ENCODE results near the gene SLC2A5. TPM values are rescaled to one million over a fixed set of nuclear protein-coding genes. Genes with fewer than 3 reads are reported as not detected.

SLC2A5 gene
- total and polyA plus RNA-seq, 4 donors = 0.16 to 2.8 (median 1.5) TPM

GRCh38 chr1:9086045-9086444 is 16.6 kb upstream of the SLC2A5 start:
- TF ChIP-seq CTCF (IDR thresholded peaks at IDR 0.05; ENCODE audit: control extremely low read depth, extremely low read depth) = no peak
- WGBS, 2 donors = 62 to 65% methylated on average over 5 of the region's 5 CpGs
- Histone ChIP-seq H3K27me3 (ENCODE audit: control insufficient read depth in 3 of 3, insufficient read depth in 3 of 3, low read length in 2 of 3) (no peaks in the 10 kb centered on the region), H3K36me3 (ENCODE audit: control insufficient read depth in 4 of 4, insufficient read depth in 4 of 4, low read length in 4 of 4) (no peaks in the 10 kb centered on the region), H3K9me3 (ENCODE audit: control insufficient read depth in 4 of 4, insufficient read depth in 3 of 4, low read length in 3 of 4) (no peaks in the 10 kb centered on the region), H3K4me1 (ENCODE audit: control insufficient read depth in 5 of 5, insufficient read depth in 5 of 5, low read length in 5 of 5) (peaks cover 0 to 72% (median 32%) of the 10 kb centered on the region in 5 donors), H3K9ac (ENCODE audit: insufficient read depth in 1 of 2, low read length in 2 of 2) (no peak overlapping the region), H3K4me3 (no peak overlapping the region), H3K27ac (ENCODE audit: low read depth in 1 of 2, low read length in 1 of 2) (no peak overlapping the region)
- ATAC-seq (ENCODE audit: insufficient read depth, low FRiP score) = no peak
- DNase-seq = peak in 2 of 3 donors; percentile 83 to 88

GRCh38 chr1:9085306-9085940 is 16.0 kb upstream of the SLC2A5 start:
- H3K36me3 ChIP-seq (ENCODE audit: control insufficient read depth in 4 of 4, insufficient read depth in 4 of 4, low read length in 4 of 4) = no peaks in the 10 kb centered on the region
- no peaks in the 10 kb centered on the region for H3K9me3 ChIP-seq (ENCODE audit: control insufficient read depth in 4 of 4, insufficient read depth in 3 of 4, low read length in 3 of 4)
- DNase-seq = no peak
- peaks cover 0 to 72% (median 32%) of the 10 kb centered on the region in 5 donors for H3K4me1 ChIP-seq (ENCODE audit: control insufficient read depth in 5 of 5, insufficient read depth in 5 of 5, low read length in 5 of 5)
- TF ChIP-seq CTCF (IDR thresholded peaks at IDR 0.05; ENCODE audit: control extremely low read depth, extremely low read depth) = no peak
- H3K4me3 ChIP-seq = no peak overlapping the region
- no peaks in the 10 kb centered on the region for H3K27me3 ChIP-seq (ENCODE audit: control insufficient read depth in 3 of 3, insufficient read depth in 3 of 3, low read length in 2 of 3)
- no peak for ATAC-seq (ENCODE audit: insufficient read depth, low FRiP score)
- no peak overlapping the region for H3K27ac ChIP-seq (ENCODE audit: low read depth in 1 of 2, low read length in 1 of 2)
- no peak overlapping the region for H3K9ac ChIP-seq (ENCODE audit: insufficient read depth in 1 of 2, low read length in 2 of 2)
- WGBS, 2 donors = 45 to 67% methylated on average over 7 of the region's 7 CpGs

GRCh38 chr1:9084906-9085305 is 15.5 kb upstream of the SLC2A5 start:
- H3K4me3 ChIP-seq = no peak overlapping the region
- H3K9me3 ChIP-seq (ENCODE audit: control insufficient read depth in 4 of 4, insufficient read depth in 3 of 4, low read length in 3 of 4) = no peaks in the 10 kb centered on the region
- H3K36me3 ChIP-seq (ENCODE audit: control insufficient read depth in 4 of 4, insufficient read depth in 4 of 4, low read length in 4 of 4) = no peaks in the 10 kb centered on the region
- H3K27me3 ChIP-seq (ENCODE audit: control insufficient read depth in 3 of 3, insufficient read depth in 3 of 3, low read length in 2 of 3) = no peaks in the 10 kb centered on the region
- no peak overlapping the region for H3K27ac ChIP-seq (ENCODE audit: low read depth in 1 of 2, low read length in 1 of 2)
- DNase-seq = no peak
- no peak for TF ChIP-seq CTCF (IDR thresholded peaks at IDR 0.05; ENCODE audit: control extremely low read depth, extremely low read depth)
- 30 to 57% methylated on average over 8 of the region's 8 CpGs for WGBS, 2 donors
- H3K4me1 ChIP-seq (ENCODE audit: control insufficient read depth in 5 of 5, insufficient read depth in 5 of 5, low read length in 5 of 5) = peaks cover 0 to 68% (median 30%) of the 10 kb centered on the region in 5 donors
- peak; percentile 7 for ATAC-seq (ENCODE audit: insufficient read depth, low FRiP score)
- no peak overlapping the region for H3K9ac ChIP-seq (ENCODE audit: insufficient read depth in 1 of 2, low read length in 2 of 2)

GRCh38 chr1:9081473-9081872 is 12.0 kb upstream of the SLC2A5 start:
- no peak for TF ChIP-seq CTCF (IDR thresholded peaks at IDR 0.05; ENCODE audit: control extremely low read depth, extremely low read depth)
- Histone ChIP-seq H3K9ac (ENCODE audit: insufficient read depth in 1 of 2, low read length in 2 of 2) (no peak overlapping the region), H3K36me3 (ENCODE audit: control insufficient read depth in 4 of 4, insufficient read depth in 4 of 4, low read length in 4 of 4) (no peaks in the 10 kb centered on the region), H3K27ac (ENCODE audit: low read depth in 1 of 2, low read length in 1 of 2) (no peak overlapping the region), H3K27me3 (ENCODE audit: control insufficient read depth in 3 of 3, insufficient read depth in 3 of 3, low read length in 2 of 3) (no peaks in the 10 kb centered on the region), H3K4me3 (no peak overlapping the region), H3K4me1 (ENCODE audit: control insufficient read depth in 5 of 5, insufficient read depth in 5 of 5, low read length in 5 of 5) (peaks cover 0 to 40% (median 29%) of the 10 kb centered on the region in 5 donors), H3K9me3 (ENCODE audit: control insufficient read depth in 4 of 4, insufficient read depth in 3 of 4, low read length in 3 of 4) (no peaks in the 10 kb centered on the region)
- DNase-seq (no peak), ATAC-seq (ENCODE audit: insufficient read depth, low FRiP score) (no peak)
- 93 to 94% methylated on average over 3 of the region's 3 CpGs for WGBS, 2 donors

Data from lung (tissue), 12 donors.